HG03108 (cell line): ENCODE results near the gene EZH2.

Source experiments
- ATAC-seq: cut with Tn5 transposase; IDR thresholded peaks from one replicate; pipeline ENCODE4 v1.9.1; 2021; ENCODE audit warnings: moderate library complexity; ENCODE audit not compliant: unreplicated experiment

EZH2 gene

DNA sequence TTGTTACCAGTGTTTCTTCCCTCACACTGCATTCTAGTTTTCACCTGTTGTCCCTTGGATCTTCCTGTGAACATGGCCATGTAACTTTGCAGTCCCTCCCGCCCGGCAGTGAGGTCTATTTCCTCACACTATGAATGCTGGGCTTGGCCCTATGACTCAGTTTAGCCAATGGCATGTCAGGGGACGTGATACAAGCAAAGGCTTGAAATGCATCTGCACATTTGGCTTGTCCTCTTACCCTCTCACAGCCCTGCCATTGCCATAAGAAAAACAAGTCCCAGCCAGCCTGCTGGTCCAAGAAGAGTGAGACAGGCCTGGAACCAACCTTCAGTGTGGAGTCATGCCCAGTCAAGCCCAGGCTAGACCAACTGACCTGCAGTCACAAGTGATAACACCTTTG is 17.1 kb upstream of the EZH2 start:
- ATAC-seq = no peak

DNA sequence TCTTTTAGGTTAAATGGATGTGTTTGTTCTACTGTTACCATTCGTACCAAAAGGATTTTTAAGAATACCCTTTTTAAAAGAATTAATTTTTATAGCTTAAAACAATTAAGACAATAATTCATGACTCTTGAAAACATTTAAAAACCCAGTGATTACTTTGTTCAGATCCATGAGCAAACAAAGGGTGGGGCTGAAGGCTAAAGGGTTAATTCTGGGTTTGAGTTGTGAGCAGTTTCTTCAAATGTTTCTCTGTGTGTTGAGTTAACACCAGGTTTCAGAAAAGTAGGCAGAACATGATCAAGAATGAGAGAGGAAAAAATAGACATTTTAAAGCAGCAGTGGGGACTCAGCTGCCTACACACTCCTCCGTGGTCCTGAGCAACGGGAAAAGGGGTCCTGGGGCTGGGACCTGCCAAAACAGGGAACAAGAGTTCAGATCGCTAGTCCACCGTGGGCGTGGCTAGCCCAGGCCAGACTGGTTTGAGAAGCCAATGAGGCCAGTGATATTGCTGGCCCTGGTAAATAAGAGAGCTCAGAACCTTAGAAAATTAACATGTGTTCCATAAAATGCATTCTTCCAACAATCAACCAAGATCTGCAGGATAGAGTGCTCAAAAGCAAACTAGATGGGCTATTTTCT is 14.9 kb upstream of the EZH2 start:
- ATAC-seq = no peak

DNA sequence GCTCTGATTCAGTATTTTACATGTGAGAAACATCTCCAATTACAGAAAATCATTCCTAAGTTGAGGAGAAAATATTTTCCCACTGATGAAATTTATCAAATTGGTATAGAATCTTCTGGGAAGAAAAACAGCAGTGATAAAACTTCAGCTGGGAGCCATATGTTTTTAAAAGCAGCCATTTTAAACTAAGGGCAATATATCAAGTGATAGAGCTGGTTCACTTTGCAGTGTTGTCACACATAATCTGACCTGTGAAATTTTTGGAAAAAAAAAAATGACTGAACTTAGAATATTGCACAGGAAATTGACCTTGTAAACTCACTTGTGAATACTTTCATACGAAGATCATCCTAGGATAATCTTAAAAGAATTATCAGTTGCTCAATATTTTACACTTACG is 10.5 kb upstream of the EZH2 start:
- no peak for ATAC-seq

DNA sequence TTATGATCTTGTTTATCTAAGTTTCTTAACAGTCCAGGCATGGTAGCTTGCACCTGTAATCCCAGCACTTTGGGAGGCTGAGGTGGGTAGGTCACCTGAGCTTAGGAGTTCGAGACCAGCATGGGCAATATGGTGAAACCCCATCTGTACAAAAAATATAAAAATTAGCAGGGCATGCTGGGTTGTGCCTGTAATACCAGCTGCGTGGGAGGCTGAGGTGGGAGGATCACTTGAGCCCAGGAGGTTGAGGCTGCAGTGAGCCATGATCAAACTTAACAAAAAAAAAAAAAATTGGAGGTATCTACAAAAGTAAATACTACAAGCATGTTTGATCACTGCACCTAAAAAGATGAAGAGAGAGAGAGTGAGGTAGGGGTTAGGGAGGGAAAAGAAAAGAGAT is 9.0 kb upstream of the EZH2 start:
- ATAC-seq = no peak

DNA sequence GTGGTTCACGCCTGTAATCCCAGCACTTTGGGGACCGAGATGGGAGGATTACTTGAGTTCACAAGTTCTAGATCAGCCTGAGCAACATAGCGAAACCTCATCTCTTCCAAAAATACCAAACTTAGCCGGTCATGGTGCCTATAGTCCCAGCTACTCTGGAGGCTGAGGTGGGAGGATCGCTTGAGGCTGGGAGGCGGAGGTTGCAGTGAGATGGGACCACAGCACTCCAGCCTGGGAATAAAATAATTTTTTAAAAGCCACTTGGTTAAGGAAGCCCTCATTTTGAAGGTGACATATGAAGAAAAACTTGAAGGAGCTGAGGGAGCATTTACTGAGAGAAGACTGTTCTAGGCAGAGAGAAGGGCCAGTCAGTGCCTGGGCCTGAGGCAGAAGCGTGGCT is 4.2 kb upstream of the EZH2 start:
- ATAC-seq = no peak

DNA sequence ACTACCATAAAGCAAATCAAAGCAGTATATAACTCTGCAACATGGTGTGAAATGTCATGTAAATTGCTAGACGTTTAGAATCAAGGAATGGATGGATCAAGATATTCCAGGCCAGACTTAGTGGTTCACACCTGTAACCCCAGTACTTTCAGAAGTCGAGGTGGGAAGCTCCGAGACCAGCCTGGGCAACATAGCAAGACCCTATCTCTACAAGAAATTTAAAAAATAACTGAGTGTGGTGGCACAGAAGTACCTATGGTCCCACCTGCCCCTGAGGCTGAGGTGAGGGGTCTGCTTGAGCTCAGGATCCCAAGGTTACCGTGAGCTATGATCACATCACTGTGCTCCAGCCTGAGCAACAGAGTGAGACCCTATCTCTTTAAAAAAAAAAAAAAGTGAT is 2.8 kb upstream of the EZH2 start:
- no peak for ATAC-seq

DNA sequence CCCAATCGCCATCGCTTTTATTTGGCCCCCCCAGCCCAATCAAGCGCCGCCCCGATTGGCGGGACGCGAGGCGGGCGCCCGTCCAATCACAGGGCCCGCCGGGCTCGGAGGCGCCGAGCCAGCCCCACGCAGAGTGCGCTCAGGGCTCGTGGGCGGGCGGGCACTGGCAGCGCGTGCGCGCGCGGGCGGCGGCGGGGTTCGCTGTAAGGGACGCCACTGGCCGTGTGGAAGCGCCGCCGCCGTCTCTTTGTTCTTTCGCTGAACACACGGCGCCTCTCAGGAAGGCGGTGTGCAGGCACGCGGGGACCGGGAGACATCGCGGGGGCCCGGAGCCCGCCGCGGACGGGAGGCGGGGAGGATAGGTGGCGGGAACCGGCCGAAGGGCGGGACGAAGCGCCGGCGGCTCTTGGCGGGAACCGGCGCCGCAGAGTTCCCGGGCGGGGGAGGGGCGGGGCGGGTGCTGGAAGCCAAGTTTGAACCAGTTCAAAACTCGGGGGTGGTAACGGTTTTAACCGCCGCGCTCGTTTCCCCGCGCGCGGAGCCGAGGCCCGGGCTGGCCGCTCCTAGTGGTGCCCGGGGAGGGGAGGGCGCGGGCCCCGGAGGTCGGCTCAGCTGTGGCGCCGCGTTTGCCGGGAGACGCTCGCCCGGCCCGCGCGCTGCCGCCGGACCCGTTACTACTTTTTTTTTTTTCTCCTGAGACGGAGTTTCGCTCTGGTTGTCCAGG is 370 bp upstream of the EZH2 start:
- ATAC-seq = peak; percentile 87

DNA sequence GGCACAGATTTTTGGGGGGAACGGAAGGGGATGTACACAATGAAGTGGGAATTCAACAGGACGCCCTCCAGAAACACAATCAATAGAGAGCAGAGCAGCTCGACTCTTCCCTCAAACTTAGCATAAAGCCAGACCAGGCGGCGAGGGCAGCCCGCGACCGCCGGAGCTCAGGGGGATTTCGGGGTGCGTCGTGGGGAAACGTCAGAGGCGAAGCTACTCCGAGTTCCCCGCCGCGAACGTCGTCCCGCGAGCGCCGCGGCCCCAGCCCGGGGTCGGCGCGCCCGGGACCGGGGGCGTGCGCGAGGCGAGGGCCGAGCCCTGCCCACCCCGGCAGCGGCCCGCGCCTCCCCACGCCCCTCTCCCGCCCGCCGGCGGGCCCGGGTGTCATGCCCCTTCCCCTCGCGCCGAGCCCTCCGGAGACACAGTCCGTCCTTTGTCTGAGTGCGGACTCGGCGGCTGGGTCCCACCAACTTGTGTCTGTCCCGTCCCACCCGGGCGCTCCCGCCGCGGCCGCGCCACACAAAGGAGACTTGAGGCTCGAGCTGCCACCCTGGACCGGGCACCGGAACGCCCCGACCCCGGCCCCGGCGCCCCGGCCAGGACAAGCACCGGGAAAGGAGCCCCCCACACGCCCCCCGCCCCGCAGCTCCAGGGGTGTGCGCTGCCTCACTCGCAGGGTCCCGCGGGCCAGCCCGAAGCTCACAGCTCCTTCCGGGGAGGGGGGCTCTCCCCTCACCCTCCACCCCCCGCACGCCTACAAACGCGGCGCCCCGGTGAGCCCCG is 634 bp downstream of the EZH2 start:
- ATAC-seq = peak; percentile 24

DNA sequence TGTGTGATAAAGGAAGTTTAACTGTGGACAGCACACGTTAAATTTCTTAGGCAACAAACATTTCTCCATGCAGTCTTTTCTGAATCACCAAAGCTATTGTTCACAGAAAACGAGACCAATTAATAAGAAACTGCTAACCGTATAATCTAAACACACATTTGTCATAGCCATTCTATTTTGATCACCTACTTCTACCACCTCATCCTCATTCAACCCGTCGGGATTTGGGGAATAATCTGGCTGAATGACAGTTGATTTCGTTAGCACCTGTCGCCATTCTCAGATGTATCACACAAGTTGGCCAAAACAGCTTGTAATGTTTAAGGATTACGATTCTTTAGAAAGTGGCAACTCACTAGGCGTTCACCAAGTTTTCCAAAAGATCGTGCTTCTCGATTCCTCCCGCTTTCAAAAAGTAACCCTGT is 1.2 kb downstream of the EZH2 start:
- no peak for ATAC-seq

DNA sequence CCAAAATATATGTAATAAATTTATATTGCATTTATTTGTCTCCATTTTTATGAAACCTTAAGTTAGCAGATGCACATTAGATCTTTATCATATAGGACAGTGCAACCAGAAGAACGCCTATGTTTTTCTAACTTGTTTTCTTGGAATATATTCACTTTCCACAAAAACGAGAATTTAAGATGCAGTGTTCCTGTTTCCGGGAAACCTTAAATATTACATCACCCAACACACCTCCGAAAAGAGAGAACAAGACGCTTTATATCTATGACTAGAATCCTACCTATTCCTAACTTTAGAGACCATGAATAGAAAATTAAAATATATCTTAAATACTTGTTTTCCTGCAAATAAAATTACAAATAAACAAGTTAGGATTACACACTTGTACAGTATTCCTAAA is 1.9 kb downstream of the EZH2 start:
- no peak for ATAC-seq

DNA sequence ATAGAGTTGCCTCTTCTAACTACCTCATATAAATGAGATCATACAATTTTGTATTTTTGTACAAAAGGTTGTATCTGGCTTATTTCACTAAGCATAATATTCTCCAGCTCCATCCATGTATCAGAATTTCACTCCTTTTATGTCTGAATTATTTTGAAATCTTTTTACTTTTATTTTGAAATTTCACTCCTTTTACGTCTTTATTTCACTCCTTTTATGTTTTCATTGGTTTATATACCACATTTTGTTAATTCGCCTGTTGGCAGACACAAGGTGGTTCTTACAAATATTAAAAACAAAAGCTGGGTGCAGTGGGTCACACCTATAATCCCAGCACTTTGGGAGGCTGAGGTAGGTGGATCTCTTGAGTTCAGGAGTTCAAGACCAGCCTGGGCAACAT is 5.8 kb downstream of the EZH2 start:
- ATAC-seq = no peak

DNA sequence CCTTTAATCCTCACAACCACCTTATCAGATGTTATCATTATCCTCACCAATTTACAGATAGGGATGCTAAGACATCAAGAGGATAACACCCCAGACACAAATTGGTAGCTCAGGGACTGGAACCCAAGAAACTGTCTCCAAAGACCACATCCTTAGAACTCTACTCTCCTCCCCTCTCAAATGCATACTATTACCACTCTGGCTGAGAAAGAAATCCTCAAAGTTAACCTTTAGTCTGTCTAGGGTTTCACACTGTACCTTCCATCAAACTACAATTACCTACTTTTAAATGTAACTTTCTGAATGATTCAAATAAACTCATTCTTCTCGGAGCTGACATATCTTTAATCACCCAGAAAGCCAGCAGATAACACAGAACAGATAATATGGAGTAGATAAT is 6.6 kb downstream of the EZH2 start:
- no peak for ATAC-seq

DNA sequence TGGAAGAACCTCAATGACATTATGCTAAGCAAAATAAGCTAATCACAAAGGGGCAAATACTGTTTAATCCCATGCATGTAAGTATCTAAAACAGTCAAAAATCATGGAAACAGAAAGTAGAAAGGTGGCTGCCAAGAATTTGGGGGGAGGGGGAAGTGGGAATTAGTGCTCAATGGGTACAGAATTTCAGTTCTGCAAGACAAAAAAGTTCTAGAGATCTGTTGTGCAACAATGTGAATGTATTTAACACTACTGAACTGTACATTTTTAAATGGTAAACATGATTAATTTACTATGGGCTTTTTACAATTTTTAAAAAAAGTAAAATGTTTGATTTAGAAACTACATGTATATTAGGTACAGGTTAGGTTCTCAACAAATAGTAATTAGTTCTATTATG is 11.9 kb downstream of the EZH2 start:
- ATAC-seq = no peak

DNA sequence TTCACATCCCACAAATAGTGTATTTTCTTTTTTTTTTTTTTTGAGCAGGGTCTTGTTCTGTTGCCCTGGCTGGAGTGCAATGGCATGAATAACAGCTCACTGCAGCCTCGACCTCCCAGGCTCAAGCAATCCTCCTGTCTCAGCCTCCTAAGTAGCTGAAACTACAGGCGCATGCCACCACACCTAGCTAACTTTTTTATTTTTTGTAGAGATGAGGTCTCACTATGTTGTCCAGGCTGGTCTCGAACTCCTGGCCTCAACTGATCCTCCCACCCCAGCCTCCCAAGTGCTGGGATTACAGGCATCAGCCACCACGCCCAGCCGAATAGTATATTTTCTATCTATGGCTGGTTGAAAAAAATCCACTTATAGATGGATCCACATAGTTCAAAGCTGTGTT is 12.5 kb downstream of the EZH2 start:
- ATAC-seq = no peak

DNA sequence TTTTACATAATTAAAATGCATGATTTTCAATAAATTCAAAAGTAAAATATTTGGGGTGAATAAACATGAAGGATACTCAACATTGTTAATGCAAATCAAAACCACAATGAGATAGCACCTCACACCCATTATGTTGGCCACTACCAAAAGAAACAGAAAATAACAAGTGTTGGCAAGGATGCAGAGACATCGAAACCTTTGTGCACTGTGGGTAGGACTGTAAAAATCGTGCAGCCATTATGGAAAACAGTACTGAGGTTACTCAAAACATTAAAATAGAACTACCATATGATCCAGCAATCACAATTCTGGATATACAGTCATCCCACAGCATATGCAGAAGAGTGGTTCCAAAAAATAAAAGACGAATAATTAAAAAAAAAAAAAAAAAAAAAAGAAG is 13.1 kb downstream of the EZH2 start:
- ATAC-seq = no peak

DNA sequence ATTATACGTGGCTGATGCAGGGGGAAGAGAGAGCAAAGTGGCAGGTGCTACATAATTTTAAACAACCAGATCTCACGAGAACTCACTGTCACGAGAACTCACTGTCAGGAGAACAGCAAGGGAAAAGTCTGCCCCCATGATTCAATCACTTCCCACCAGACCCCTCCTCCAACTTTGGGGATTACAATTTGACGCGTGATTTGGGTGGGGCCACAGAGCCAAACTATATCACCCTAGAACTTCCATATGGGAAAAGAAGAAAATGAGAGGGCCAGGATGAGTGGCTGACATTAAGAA is 15.8 kb downstream of the EZH2 start:
- no peak for ATAC-seq

DNA sequence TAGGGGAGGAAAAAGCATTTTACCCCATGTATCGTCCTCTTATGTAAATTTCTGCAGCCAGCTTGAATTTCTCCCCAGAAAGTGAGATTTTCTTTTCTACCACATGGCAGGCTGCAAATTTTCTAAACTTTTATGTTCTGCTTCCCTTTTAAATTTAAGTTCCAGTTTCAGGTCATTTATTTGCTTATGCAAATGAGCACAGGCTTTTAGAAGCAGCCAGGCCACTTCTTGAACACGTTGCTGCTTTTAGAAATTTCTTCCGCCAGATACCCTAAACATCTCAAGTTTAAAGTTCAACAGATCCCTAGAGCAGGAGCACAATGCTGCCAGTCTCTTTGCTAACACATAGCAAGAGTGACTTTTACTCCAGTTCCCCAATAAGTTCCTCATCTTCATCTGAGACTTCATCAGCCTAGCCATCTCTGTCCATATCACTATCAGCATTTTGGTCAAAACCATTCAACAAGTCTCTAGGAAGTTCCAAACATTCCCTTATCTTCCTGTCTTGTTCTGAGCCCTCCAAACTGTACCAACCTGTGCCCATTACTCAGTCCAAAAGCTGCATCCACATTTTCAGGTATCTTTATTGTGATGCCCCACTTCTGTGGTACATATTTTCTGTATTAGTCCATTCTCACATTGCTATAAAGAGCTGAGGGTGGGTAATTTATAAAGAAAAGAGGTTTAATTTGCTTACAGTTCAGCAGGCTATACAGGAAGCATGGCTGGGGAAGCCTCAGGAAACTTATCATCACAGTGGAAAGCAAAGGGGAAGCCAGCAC is 16.3 kb downstream of the EZH2 start:
- ATAC-seq = no peak

DNA sequence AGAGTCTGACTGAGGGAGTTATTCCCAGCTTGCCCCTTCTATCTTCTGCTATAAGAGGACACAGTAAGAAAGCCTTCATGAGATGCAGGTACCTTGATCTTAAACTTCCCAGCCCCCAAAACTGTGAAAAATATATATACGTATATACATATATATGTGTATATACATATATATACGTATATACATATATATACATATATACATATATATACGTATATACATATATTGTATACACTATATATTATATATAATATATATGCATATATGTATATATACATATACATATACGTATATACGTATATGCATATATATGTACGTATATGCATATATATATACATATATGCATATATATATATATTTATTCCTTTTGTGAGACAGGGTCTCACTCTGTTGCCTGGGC is 17.7 kb downstream of the EZH2 start:
- ATAC-seq = no peak

DNA sequence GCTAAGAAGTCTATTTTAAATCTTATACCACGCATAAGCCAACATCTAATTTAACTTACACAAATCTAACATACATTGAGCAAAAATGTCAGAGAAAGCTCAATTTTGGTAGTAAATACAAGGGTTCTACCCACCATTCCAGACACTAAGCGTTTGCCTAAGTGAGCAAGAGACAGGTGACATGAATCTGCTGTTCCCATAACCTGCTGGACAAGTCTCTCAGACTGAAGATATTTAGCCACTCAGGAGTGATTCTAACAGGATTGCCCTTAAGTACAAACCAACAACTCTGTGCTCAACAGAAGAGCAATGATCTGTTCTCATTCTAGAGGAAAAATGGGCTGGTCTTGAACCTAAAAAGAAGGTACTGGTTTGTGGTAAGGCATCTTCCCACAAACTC is 18.8 kb downstream of the EZH2 start:
- no peak for ATAC-seq

DNA sequence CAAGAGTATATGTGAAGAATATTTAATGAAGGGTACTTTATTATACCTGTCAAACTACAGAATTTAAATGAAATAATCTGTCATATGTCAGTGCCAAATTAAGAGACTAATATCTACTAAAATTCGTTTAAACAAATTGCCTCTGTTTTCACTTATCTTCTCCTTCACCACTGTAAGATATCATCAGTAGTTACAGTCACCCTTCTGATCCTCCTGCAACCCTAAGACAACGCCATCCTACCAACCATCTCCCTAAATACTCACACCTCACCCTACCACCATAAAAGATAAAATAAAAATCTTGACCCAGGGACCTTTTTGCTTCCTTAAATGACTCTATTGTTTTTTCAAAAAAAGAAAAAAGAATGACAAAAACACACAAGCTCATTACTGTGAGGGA is 20.8 kb downstream of the EZH2 start:
- ATAC-seq = no peak

DNA sequence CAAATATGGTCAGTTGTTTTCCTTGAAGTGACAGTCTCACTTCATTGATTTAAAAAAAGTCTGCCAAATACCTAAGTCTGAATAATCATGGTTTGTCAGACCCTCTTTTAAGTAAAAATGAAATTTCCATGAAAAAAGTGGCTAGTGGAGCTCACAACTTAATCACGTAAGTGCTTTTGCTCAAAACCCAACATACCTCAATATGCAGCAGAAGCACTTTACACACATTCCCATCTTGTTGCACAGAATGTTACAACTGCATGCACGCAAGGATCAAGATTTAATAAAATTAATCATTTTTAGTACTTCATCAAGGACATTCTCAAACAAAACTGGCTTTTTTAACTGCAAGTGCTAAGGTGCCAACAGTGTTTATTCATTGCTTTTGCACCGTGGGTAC is 21.6 kb downstream of the EZH2 start:
- ATAC-seq = no peak

DNA sequence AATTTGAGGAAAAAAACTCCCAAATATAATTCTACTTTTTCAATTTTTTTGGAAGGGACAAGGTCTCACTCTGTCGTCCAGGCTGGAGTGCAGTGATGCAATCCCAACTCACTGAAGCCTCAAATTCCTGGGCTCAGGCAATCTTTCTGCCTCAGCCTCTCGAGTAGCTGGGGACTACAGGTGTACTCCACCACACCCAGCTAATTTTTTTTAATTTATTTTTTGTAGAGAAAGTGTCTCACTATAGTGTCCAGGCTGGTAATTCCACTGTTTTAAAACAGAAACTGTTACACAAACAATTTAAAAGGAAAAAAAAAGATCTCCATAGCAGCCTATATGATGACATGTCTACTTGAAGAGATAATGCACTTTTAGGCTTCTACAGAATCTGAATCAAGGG is 25.6 kb downstream of the EZH2 start:
- no peak for ATAC-seq
